ENCODE results near the gene PSMG3.

Gene PSMG3

GRCh38 chr7:1578513-1578912 lies 8.7 kb upstream of the PSMG3 start:
- no peak for DNase-seq

GRCh38 chr7:1576521-1577253 lies 6.9 kb upstream of the PSMG3 start:
- no peak for DNase-seq

- DNase-seq, result no peak
Measured at GRCh38 chr7:1575809-1576208, 6.0 kb upstream of the PSMG3 start.

GRCh38 chr7:1572111-1572822 lies 2.4 kb upstream of the PSMG3 start:
- no peak for DNase-seq

GRCh38 chr7:1569440-1569832 lies 396 bp downstream of the PSMG3 start:
- DNase-seq, result no peak

GRCh38 chr7:1569016-1569415 lies 816 bp downstream of the PSMG3 start:
- DNase-seq, result peak; percentile 57

GRCh38 chr7:1567896-1568510 lies 1.8 kb downstream of the PSMG3 start:
- DNase-seq, result no peak

- DNase-seq, result no peak
Measured at GRCh38 chr7:1567049-1567771, 2.6 kb downstream of the PSMG3 start.

GRCh38 chr7:1566687-1567048 lies 3.2 kb downstream of the PSMG3 start:
- no peak for DNase-seq

- no peak for DNase-seq
Measured at GRCh38 chr7:1564603-1565022, 5.2 kb downstream of the PSMG3 start.

- no peak for DNase-seq
Measured at GRCh38 chr7:1563981-1564602, 5.7 kb downstream of the PSMG3 start.

- no peak for DNase-seq
Measured at GRCh38 chr7:1562597-1563051, 7.2 kb downstream of the PSMG3 start.

- DNase-seq, result no peak
Measured at GRCh38 chr7:1562116-1562515, 7.7 kb downstream of the PSMG3 start.

GRCh38 chr7:1561036-1561940 lies 8.5 kb downstream of the PSMG3 start:
- DNase-seq, result no peak

GRCh38 chr7:1560620-1561031 lies 9.2 kb downstream of the PSMG3 start:
- DNase-seq, result no peak

- no peak for DNase-seq
Measured at GRCh38 chr7:1559626-1560590, 9.9 kb downstream of the PSMG3 start.

- DNase-seq, result no peak
Measured at GRCh38 chr7:1558841-1559625, 10.8 kb downstream of the PSMG3 start.

GRCh38 chr7:1558181-1558811 lies 11.5 kb downstream of the PSMG3 start:
- DNase-seq, result no peak

- DNase-seq, result no peak
Measured at GRCh38 chr7:1557771-1558170, 12.1 kb downstream of the PSMG3 start.

Measured in CD4-positive, alpha-beta T cell treated with Interleukin-21 for 1 hour (primary cell).